Measurements from ENCODE around the gene ADCY5.
A peak's percentile ranks its signal among the peaks of the same experiment; 100 is the strongest.

The ADCY5 gene

GRCh38 chr3:123337948-123338619, 110.8 kb downstream of the ADCY5 start:
- no peak for DNase-seq

GRCh38 chr3:123337226-123337625, 111.7 kb downstream of the ADCY5 start:
- DNase-seq: no peak

- DNase-seq: no peak
These were observed 112.4 kb downstream of the ADCY5 start for GRCh38 chr3:123336441-123336851.

- DNase-seq: no peak
These were observed 112.9 kb downstream of the ADCY5 start for GRCh38 chr3:123336001-123336400.

GRCh38 chr3:123335007-123335670, 113.8 kb downstream of the ADCY5 start:
- no peak for DNase-seq

- DNase-seq: no peak
These were observed 114.8 kb downstream of the ADCY5 start for GRCh38 chr3:123334056-123334455.

GRCh38 chr3:123333401-123333800, 115.5 kb downstream of the ADCY5 start:
- DNase-seq: no peak

GRCh38 chr3:123332124-123332641, 116.7 kb downstream of the ADCY5 start:
- DNase-seq: no peak

GRCh38 chr3:123331651-123332050, 117.2 kb downstream of the ADCY5 start:
- no peak for DNase-seq

- DNase-seq: no peak
These were observed 117.9 kb downstream of the ADCY5 start for GRCh38 chr3:123331006-123331405.

- DNase-seq: no peak
These were observed 118.4 kb downstream of the ADCY5 start for GRCh38 chr3:123330441-123330991.

- DNase-seq: no peak
These were observed 119.1 kb downstream of the ADCY5 start for GRCh38 chr3:123329636-123330340.

GRCh38 chr3:123328851-123329635, 119.8 kb downstream of the ADCY5 start:
- peak; percentile 14 for DNase-seq

GRCh38 chr3:123327956-123328850, 120.7 kb downstream of the ADCY5 start:
- DNase-seq: no peak

- DNase-seq: no peak
These were observed 121.4 kb downstream of the ADCY5 start for GRCh38 chr3:123327480-123327879.

- DNase-seq: no peak
These were observed 122.4 kb downstream of the ADCY5 start for GRCh38 chr3:123326531-123326930.

GRCh38 chr3:123325766-123326256, 123.1 kb downstream of the ADCY5 start:
- DNase-seq: no peak

GRCh38 chr3:123324880-123325765, 123.8 kb downstream of the ADCY5 start:
- no peak for DNase-seq

- DNase-seq: no peak
These were observed 125.1 kb downstream of the ADCY5 start for GRCh38 chr3:123323781-123324180.

- no peak for DNase-seq
These were observed 126.0 kb downstream of the ADCY5 start for GRCh38 chr3:123322866-123323265.
